Measurements from ENCODE around the gene TXNRD3. TPM values are rescaled to one million over a fixed set of nuclear protein-coding genes. Genes with fewer than 3 reads are reported as not detected.

TXNRD3 gene
- total and polyA plus RNA-seq, 8 donors: 4.4 to 8.3 (median 5.8) TPM

GRCh38 chr3:126679831-126680666, 25.1 kb upstream of the TXNRD3 start:
- intact Hi-C loops (cut with DNase I): loop anchor here in 2 of 3 donors (5.0 to 10.0 kb wide), 3 partner anchors 767 to 865 kb away; no protein-coding TSS in a partner anchor
- WGBS, 2 donors: 74 to 85% methylated on average over 11 of the region's 11 CpGs
- FAIRE-seq (no peak), ATAC-seq (no peak), DNase-seq (no peak)
- Histone ChIP-seq H3K4me3 (no peak overlapping the region), H3K27ac (no peak overlapping the region), H3K36me3 (no peaks in the 10 kb centered on the region), H3K4me1 (no peaks in the 10 kb centered on the region), H3K27me3 (no peaks in the 10 kb centered on the region), H3K9me3 (no peaks in the 10 kb centered on the region)
- TF ChIP-seq CTCF (IDR thresholded peaks at IDR 0.05): no peak

- H3K27me3 ChIP-seq: no peaks in the 10 kb centered on the region
- H3K27ac ChIP-seq: no peak overlapping the region
- FAIRE-seq (no peak), ATAC-seq (peak; percentile 71 to 99 (median 96)), DNase-seq (peak; percentile 57 to 96 (median 85))
- peak; percentile 96 to 98 (median 98) for TF ChIP-seq CTCF (IDR thresholded peaks at IDR 0.05)
- no peaks in the 10 kb centered on the region for H3K4me1 ChIP-seq
- H3K4me3 ChIP-seq: no peak overlapping the region
- intact Hi-C loops (cut with DNase I): loop anchor here in 1 of 3 donors (10.0 kb wide), 2 partner anchors 785 to 865 kb away; no protein-coding TSS in a partner anchor
- H3K9me3 ChIP-seq: no peaks in the 10 kb centered on the region
- WGBS, 2 donors: 3% methylated on average over 20 of the region's 20 CpGs
- no peaks in the 10 kb centered on the region for H3K36me3 ChIP-seq
Observed at GRCh38 chr3:126679318-126679751, 24.4 kb upstream of the TXNRD3 start.

GRCh38 chr3:126678693-126679317, 23.9 kb upstream of the TXNRD3 start:
- peak in 1 of 4 donors; percentile 22 for ATAC-seq
- H3K27ac ChIP-seq: no peak overlapping the region
- no peaks in the 10 kb centered on the region for H3K36me3 ChIP-seq
- no peak for TF ChIP-seq CTCF (IDR thresholded peaks at IDR 0.05)
- H3K4me3 ChIP-seq: no peak overlapping the region
- intact Hi-C loops (cut with DNase I): loop anchor here in 1 of 3 donors (10.0 kb wide), 2 partner anchors 786 to 866 kb away; no protein-coding TSS in a partner anchor
- peak in 1 of 6 donors; percentile 54 for DNase-seq
- no peak for FAIRE-seq
- H3K4me1 ChIP-seq: no peaks in the 10 kb centered on the region
- no peaks in the 10 kb centered on the region for H3K27me3 ChIP-seq
- no peaks in the 10 kb centered on the region for H3K9me3 ChIP-seq
- WGBS, 2 donors: 26% methylated on average over 30 of the region's 30 CpGs

- WGBS, 2 donors: 65 to 71% methylated on average over 13 of the region's 13 CpGs
- Histone ChIP-seq H3K9me3 (no peaks in the 10 kb centered on the region), H3K27ac (no peak overlapping the region), H3K4me1 (no peaks in the 10 kb centered on the region), H3K4me3 (no peak overlapping the region), H3K36me3 (no peaks in the 10 kb centered on the region), H3K27me3 (no peaks in the 10 kb centered on the region)
- no peak for TF ChIP-seq CTCF (IDR thresholded peaks at IDR 0.05)
- intact Hi-C loops (cut with DNase I): loop anchor here in 1 of 3 donors (10.0 kb wide), 2 partner anchors 787 to 867 kb away; no protein-coding TSS in a partner anchor
- ATAC-seq (no peak), FAIRE-seq (no peak), DNase-seq (no peak)
Observed at GRCh38 chr3:126677862-126678503, 23.1 kb upstream of the TXNRD3 start.
